ENCODE data around the gene VSIG10.

DNA sequence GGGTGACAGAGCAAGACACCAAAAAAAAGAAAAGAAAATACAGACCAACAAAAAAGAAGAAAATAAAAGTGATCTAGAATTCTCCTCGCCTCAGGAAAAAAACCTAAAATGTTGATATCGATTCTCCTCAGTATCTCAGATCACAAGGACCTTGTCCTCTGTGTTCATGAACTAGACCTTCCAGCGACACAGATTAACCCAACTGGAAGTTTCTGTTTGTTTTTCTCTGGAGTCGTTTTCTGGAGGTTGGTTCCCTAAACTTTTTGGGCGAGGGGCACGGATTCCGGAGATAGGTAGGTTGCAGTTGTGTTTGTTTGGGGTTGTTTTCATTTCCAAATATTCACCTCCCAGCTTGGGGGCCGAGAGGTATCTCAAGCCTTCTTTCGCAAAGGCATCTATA is 87.9 kb downstream of the VSIG10 start:
- TF ChIP-seq POLR2A (IDR thresholded peaks at IDR 0.05; ENCODE audit: low read depth, low read length): no peak
- TF ChIP-seq, protein P1, sequence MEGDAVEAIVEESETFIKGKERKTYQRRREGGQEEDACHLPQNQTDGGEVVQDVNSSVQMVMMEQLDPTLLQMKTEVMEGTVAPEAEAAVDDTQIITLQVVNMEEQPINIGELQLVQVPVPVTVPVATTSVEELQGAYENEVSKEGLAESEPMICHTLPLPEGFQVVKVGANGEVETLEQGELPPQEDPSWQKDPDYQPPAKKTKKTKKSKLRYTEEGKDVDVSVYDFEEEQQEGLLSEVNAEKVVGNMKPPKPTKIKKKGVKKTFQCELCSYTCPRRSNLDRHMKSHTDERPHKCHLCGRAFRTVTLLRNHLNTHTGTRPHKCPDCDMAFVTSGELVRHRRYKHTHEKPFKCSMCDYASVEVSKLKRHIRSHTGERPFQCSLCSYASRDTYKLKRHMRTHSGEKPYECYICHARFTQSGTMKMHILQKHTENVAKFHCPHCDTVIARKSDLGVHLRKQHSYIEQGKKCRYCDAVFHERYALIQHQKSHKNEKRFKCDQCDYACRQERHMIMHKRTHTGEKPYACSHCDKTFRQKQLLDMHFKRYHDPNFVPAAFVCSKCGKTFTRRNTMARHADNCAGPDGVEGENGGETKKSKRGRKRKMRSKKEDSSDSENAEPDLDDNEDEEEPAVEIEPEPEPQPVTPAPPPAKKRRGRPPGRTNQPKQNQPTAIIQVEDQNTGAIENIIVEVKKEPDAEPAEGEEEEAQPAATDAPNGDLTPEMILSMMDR (conservative IDR thresholded peaks at IDR 0.05; ENCODE audit: low read depth, low read length): no peak
- no peak for TF ChIP-seq RAD21 (IDR thresholded peaks at IDR 0.05; ENCODE audit: low read length)
- no peak for TF ChIP-seq RCOR1 (IDR thresholded peaks at IDR 0.05; ENCODE audit: insufficient replicate concordance, low read length)
- no peak for TF ChIP-seq RFX5 (IDR thresholded peaks at IDR 0.05; ENCODE audit: low read depth, low read length)
- no peak for TF ChIP-seq CEBPB (IDR thresholded peaks at IDR 0.05; ENCODE audit: low read depth, low read length)
- TF ChIP-seq, protein P2, sequence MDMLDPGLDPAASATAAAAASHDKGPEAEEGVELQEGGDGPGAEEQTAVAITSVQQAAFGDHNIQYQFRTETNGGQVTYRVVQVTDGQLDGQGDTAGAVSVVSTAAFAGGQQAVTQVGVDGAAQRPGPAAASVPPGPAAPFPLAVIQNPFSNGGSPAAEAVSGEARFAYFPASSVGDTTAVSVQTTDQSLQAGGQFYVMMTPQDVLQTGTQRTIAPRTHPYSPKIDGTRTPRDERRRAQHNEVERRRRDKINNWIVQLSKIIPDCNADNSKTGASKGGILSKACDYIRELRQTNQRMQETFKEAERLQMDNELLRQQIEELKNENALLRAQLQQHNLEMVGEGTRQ (IDR thresholded peaks at IDR 0.05; ENCODE audit: low read depth, low read length): no peak
- no peak for TF ChIP-seq MXI1 (IDR thresholded peaks at IDR 0.05; ENCODE audit: borderline replicate concordance, low read depth, low read length)

All from IMR-90 (cell line).